HG03354 (cell line): Measurements from ENCODE around the gene LIM2.
A peak's percentile ranks its signal among the peaks of the same experiment; 100 is the strongest.
"Not testable (repeated sequence)": the region's sequence is repeated elsewhere in the genome, so short reads cannot be mapped to it uniquely, and the experiment has no call there.

Experiments used
- ATAC-seq: cut with Tn5 transposase; IDR thresholded peaks from one replicate; pipeline ENCODE4 v1.9.1; 2021; ENCODE audit warnings: mild to moderate bottlenecking; ENCODE audit not compliant: unreplicated experiment, poor library complexity, severe bottlenecking

LIM2 gene

GRCh38 chr19:51387924-51388389, at the start of gene LIM2:
TSS of gene LIM2 (minus strand) at chr19:51387974. CDS start at chr19:51387443, 531 bp downstream.
- no peak for ATAC-seq

DNA sequence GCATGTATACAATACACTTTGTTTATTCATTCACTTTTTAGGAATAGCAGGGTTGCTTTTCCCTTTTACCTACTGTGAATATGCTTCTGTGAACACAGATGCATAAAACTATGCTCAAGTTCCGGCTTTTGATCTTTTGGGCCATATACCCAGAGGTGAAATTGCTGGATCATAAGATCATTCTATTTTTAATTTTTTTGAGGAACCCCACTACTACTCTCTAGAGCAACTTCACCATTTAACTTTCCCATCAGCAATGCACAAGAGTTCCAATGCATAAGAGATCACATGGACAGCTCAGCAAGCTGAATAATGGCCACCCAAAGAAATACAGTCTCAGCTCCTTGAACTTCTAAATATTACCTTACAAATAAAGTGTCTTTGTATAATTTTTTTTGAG, 46.7 kb upstream of the LIM2 start:
- no peak for ATAC-seq

DNA sequence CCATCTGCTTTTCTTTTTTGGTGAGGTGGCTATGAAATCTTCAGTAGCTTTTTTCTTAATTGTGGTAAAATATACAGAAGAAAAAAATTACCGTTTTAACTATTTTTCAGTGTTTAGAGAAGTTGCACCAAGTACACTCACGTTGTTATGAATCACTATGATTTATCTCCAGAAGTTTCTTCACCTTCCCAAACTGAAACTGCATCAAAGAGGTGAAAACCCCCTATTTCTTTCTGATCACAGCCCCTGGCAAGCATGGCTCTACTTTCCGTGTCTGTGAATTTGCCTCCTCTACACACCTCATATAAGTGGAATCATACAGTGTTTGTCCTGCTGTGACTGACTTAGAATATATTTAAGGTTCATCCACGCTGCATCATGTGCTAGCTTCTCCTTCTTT, 45.3 kb upstream of the LIM2 start:
- ATAC-seq: no peak

GRCh38 chr19:51431124-51431523, 43.4 kb upstream of the LIM2 start:
- ATAC-seq: no peak

- no peak for ATAC-seq
Measured at GRCh38 chr19:51430221-51430620, 42.4 kb upstream of the LIM2 start.

DNA sequence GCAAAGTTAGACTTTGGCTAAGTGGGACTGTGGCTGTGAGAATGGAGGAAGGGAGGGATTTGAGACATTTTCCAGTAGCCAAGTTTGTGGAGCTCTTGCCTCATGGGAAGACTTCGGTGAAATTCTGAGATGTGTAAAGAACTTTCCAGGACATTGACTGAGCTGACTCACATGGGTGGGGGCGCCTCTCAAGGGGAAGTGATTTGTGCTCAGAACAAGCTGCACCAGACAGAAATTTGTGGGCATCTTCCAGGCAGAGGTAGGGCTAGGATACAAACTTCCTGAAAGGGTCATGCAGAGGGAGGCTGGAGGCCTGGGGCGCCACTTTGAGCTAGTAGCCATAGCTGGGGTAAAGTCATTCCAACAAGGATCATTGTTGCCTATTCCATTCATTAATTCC, 39.4 kb upstream of the LIM2 start:
- no peak for ATAC-seq

DNA sequence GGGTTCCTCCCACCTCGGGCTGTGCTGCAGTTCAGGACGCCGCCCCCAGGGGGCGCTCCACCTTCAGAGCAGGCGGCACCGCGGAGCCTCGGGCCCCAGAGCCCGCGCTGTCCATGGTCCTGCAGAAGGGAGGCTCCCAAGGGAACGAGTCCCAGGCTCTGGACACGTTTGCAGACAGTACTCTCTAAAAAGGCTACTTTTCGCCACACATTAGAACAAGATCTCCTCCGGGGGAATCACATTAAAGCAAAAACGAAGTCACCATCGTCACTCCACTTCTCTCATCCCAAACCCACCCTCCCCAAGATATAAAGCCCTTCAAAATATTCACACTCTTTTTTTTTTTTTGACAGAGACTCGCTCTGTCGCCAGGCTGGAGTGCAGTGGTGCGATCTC, 34.3 kb upstream of the LIM2 start:
- ATAC-seq: no peak

- no peak for ATAC-seq
Measured at GRCh38 chr19:51421229-51422052, 33.7 kb upstream of the LIM2 start.

DNA sequence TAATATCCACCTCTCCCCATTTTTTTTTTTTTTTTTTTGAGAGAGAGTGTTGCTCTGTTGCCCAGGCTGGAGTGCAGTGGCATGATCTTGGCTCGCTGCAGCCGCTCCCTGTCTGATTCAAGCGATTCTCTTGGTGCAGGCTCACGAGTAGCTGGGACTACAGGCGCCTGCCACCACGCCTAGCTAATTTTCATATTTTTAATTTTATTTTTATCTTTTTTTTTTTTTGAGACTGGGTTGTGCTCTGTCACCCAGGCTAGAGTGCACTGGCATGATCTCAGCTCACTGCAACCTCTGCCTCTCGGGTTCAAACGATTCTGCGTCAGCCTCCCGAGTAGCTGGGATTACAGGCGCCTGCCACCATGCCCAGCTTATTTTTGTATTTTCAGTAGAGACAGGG, 32.7 kb upstream of the LIM2 start:
- ATAC-seq: not testable (repeated sequence)

GRCh38 chr19:51418707-51419106, 30.9 kb upstream of the LIM2 start:
- ATAC-seq: no peak

DNA sequence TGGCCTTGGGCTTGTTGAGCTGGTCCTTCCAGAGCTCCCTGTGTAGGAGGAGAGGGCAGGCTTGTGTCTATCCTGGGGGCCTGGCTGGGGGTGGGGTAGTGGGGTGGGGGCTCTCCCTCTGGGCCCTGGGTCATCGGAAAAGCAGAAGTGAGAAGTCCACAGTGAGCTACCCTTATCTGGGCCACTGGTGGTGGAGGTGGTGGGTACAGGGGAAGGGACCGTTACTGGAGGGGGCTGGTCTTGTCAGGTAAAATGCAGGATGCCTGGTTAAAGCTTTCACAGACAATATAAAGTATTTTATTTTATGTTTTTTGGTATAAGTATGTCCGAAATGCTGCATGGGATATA, 30.0 kb upstream of the LIM2 start:
- peak; percentile 44 for ATAC-seq

DNA sequence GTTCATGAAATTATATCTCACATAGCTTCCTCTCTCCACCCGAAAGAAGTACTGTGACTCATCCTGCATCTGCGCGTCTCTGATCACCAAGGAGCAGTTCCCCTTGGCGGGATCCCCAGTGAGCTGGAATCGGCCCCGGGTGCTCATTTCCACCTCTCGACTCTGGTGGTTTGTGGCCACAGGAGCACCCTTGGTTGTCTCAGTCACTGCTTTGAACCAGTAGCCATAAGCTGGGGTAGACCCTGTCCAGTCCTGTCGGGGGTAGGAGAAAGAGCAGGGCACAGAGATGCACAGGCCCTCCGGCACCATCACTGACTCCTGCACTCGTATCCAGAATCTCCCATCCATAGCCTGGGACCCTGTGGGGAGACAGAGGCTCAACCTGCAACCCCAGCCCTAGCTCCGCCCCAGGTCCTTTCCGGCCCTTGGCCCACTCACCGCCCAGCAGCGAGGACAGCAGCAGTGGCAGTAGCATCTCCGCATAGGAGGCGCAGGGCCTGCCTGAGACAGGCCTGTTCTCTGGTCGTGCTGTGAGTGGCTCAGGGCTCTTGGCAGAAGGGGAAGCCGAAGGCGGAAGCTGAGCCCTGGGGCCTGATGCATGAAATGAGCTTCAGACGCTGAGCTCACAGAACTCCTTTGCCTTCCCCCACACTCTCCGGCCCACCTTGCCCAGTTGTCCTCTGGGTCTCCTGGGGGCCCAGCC, 29.5 kb upstream of the LIM2 start, which contains the start of gene SIGLEC10:
Gene SIGLEC10 (minus strand): TSS at position 536 of the 703 bp plus-strand sequence. CDS start 61 bp downstream, at position 475.
- ATAC-seq: peak; percentile 70

DNA sequence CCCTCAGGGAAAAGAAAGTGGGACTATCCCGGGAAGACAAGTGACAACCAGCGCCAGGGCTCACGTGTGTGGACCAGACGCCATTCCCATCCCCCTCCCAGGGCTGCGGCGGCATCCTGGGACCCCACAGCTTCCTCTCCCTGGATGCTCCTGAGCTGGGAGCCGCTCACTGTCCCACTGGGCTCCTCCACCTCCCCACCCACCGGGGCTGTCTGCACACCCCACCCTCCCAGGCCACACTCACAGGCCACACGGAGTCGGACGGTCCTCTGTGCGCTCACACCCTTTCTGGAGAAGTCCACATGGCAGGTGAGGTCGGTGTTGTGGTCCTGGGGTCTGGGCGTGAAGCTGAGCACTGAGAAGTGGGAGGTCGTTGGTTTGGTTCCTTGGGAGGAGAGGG, 28.6 kb upstream of the LIM2 start:
- not testable (repeated sequence) for ATAC-seq

DNA sequence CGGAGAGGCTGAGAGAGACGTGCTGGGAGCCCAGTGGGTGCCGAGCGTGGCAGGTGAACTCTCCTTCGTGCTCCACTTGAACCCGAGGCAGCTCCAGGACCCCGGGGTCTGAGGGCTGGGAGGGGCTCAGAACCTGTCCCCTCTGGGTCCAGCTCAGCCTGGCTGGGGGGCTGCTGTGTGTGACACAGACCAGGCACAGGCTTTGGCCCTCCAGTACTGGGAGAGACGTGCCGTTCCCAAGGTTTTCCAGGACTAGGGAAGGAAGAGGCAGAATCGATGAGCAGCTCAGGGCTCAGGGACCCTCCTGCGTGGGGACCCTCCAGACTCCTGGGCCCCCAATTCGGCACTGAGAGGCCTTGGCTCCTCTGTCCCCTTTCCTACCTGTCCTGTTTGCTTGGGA, 27.4 kb upstream of the LIM2 start:
- ATAC-seq: no peak

GRCh38 chr19:51410950-51411748, 23.4 kb upstream of the LIM2 start:
- no peak for ATAC-seq

DNA sequence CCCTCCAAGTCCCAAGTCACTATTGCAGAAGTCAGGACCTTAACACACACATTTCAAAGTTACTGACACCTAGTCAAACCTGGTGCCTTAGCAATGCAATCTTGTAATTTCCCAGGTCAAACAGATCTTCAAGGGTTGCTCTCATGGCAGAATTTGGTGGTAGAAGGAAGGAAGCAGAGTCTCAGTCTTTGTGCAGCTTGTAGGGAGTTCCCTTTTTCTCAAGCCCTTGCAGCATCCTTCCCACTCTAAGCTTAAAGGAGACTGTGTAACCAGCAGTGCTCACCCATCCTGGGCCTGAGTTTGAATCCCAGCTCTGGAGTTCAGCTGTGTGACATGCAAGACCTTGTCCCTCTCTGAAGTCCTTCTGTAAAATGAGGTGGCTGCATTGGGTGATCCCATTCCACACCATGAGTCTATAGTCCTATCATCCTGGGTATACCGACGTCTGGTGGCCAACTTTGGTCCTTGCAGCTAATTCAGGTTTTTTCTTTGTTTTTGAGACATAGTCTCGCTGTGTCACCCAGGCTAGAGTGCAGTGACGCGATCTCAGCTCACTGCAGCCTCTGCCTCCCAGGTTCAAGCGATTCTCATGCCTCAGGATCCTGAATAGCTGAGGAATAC, 19.8 kb upstream of the LIM2 start:
- no peak for ATAC-seq

DNA sequence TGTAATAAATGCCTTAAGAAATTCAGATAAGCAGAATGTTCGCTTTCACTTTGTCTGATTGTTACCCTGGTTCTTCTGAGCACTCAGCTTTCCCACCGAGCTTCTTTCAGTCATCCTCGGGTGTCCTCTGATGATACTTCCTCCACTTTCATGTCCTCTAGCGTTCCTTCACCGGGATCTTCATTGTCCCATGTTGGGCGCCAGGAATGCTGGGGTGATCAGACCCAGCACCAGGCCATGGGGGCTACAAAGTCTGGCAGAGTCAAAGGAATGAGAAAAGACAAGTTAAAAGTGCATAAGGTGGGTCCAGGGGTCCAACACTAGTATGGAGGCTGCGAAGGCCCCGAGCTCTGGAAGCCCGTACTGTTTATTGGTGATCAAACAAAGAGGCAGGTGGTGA, 14.3 kb upstream of the LIM2 start:
- ATAC-seq: no peak

DNA sequence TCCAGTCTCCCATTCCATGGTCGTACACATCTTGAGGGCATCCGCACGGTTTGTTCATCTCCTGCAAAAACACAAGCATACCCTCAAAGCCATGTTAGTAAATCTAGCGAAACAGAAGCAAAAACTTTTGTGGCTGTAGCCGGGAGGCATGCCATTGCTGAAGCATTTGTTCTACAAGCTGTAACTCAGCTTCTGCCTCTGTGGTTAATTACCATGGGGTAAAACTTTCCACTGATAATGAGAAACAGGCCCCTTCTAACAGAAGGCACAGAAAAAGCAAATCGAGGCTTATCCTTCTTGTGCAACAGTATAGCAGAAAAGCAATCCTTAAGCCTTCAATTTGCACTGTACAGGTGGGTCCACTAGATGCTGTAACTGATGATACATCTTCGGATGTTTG, 12.2 kb upstream of the LIM2 start:
- not testable (repeated sequence) for ATAC-seq

DNA sequence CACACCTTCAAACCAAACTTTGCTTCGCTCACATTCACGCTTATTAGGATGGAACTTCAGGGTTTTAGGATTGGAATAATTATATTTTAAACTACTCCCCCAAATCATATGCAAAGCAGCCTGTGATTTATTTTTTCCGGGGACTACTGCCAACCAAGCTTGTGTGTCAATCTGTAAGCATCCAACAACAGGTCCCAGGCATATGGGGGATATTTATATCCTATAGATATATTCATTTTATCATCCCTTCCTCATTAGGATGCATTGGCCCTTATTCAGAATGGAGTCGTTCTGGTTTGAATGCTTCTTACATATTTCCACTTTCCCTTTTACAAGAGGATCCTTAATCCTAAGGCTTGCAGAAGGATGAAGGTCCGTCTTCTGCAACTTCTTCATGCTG, 11.5 kb upstream of the LIM2 start:
- no peak for ATAC-seq
